HEK293 (cell line): ENCODE results near the gene VRK3.

Experiments
- BCL11B ChIP-seq: fragments of 450-650 bp; formaldehyde crosslinking; IDR thresholded peaks from 2 replicates; pipeline ENCODE4 v1.5.1; 2016; ENCODE audit warnings: low read depth, missing biosample characterization, missing genetic modification characterization
- EGR2 ChIP-seq: fragments of 450-650 bp; formaldehyde crosslinking; IDR thresholded peaks from 2 replicates; pipeline ENCODE4 v1.5.1; 2016; ENCODE audit warnings: low read depth, missing biosample characterization, missing genetic modification characterization
- GFI1B ChIP-seq: fragments of 450-650 bp; formaldehyde crosslinking; IDR thresholded peaks from 2 replicates; pipeline ENCODE4 v1.5.1; 2016; ENCODE audit warnings: missing biosample characterization, missing genetic modification characterization
- HIC1 ChIP-seq: fragments of 450-650 bp; formaldehyde crosslinking; IDR thresholded peaks from 2 replicates; pipeline ENCODE4 v1.5.1; 2016; ENCODE audit warnings: missing biosample characterization, missing genetic modification characterization
- REST ChIP-seq: fragments of 450-650 bp; formaldehyde crosslinking; IDR thresholded peaks from 2 replicates; pipeline ENCODE4 v1.5.1; 2016; ENCODE audit warnings: missing biosample characterization, missing genetic modification characterization
- SCRT1 ChIP-seq: fragments of 450-650 bp; formaldehyde crosslinking; IDR thresholded peaks from 2 replicates; pipeline ENCODE4 v1.5.1; 2016; ENCODE audit warnings: missing biosample characterization, missing genetic modification characterization, borderline replicate concordance
- TRIM28 ChIP-seq: IDR thresholded peaks from 2 replicates; pipeline ENCODE4 v1.6.1; 2011; ENCODE audit warnings: low read length, control low read depth, borderline replicate concordance
- ZBTB11 ChIP-seq: fragments of 450-650 bp; formaldehyde crosslinking; conservative IDR thresholded peaks from 2 replicates; pipeline ENCODE4 v1.5.1; 2016; ENCODE audit warnings: low read depth, missing biosample characterization, missing genetic modification characterization
- ZFHX2 ChIP-seq: fragments of 450-650 bp; formaldehyde crosslinking; conservative IDR thresholded peaks from 2 replicates; pipeline ENCODE4 v1.5.1; 2016; ENCODE audit warnings: missing biosample characterization, missing genetic modification characterization
- ZNF23 ChIP-seq: fragments of 450-650 bp; formaldehyde crosslinking; IDR thresholded peaks from 2 replicates; pipeline ENCODE4 v1.5.1; 2016; ENCODE audit warnings: missing biosample characterization, missing genetic modification characterization, borderline replicate concordance
- ZNF24 ChIP-seq: fragments of 450-650 bp; formaldehyde crosslinking; IDR thresholded peaks from 2 replicates; pipeline ENCODE4 v1.5.1; 2016; ENCODE audit warnings: missing biosample characterization, missing genetic modification characterization
- ZNF26 ChIP-seq: fragments of 450-650 bp; formaldehyde crosslinking; IDR thresholded peaks from 2 replicates; pipeline ENCODE4 v1.5.1; 2016; ENCODE audit warnings: missing biosample characterization, missing genetic modification characterization
- ZNF449 ChIP-seq: fragments of 450-650 bp; formaldehyde crosslinking; IDR thresholded peaks from 2 replicates; pipeline ENCODE4 v1.5.1; 2017; ENCODE audit warnings: missing biosample characterization, mild to moderate bottlenecking, missing genetic modification characterization, moderate library complexity
- ZNF571 ChIP-seq: fragments of 450-650 bp; formaldehyde crosslinking; IDR thresholded peaks from 2 replicates; pipeline ENCODE4 v1.5.0; 2017; ENCODE audit warnings: missing biosample characterization, missing genetic modification characterization
- ZNF610 ChIP-seq: fragments of 450-650 bp; formaldehyde crosslinking; IDR thresholded peaks from 2 replicates; pipeline ENCODE4 v1.5.1; 2016; ENCODE audit warnings: missing biosample characterization, missing genetic modification characterization, borderline replicate concordance
- ZNF623 ChIP-seq: fragments of 450-650 bp; formaldehyde crosslinking; IDR thresholded peaks from 2 replicates; pipeline ENCODE4 v1.5.1; 2016; ENCODE audit warnings: missing biosample characterization, missing genetic modification characterization
- ZNF629 ChIP-seq: fragments of 450-650 bp; formaldehyde crosslinking; IDR thresholded peaks from 2 replicates; pipeline ENCODE4 v1.5.1; 2017; ENCODE audit warnings: missing biosample characterization, missing genetic modification characterization
- ZNF654 ChIP-seq: fragments of 450-650 bp; formaldehyde crosslinking; IDR thresholded peaks from 2 replicates; pipeline ENCODE4 v1.5.1; 2016; ENCODE audit warnings: low read depth, missing biosample characterization, missing genetic modification characterization
- ZNF660 ChIP-seq: fragments of 450-650 bp; IDR thresholded peaks from 2 replicates; pipeline ENCODE4 v1.5.1; 2018; ENCODE audit warnings: missing biosample characterization, mild to moderate bottlenecking, missing genetic modification characterization
- ZNF843 ChIP-seq: fragments of 450-650 bp; formaldehyde crosslinking; IDR thresholded peaks from 2 replicates; pipeline ENCODE4 v1.5.1; 2016; ENCODE audit warnings: missing biosample characterization, missing genetic modification characterization
- ZSCAN18 ChIP-seq: fragments of 450-650 bp; formaldehyde crosslinking; IDR thresholded peaks from 2 replicates; pipeline ENCODE4 v1.5.1; 2016; ENCODE audit warnings: missing biosample characterization, missing genetic modification characterization
- ZXDB ChIP-seq: fragments of 450-650 bp; formaldehyde crosslinking; IDR thresholded peaks from 2 replicates; pipeline ENCODE4 v1.5.1; 2016; ENCODE audit warnings: missing biosample characterization, missing genetic modification characterization

VRK3 gene

GRCh38 chr19:49929611-49930482 is 95.3 kb downstream of the VRK3 start (continued):
- TF ChIP-seq HIC1 (tag by site-specific recombination) (peak; percentile 82), ZNF23 (tag by site-specific recombination) (0 out of 2 replicates have a peak, but pooled peaks have one; percentile 12), ZNF449 (peak; percentile 2; the same call in 1 of the 2 replicates), ZNF623 (tag by site-specific recombination) (0 out of 2 replicates have a peak, but pooled peaks have one; percentile 14), BCL11B (tag by site-specific recombination) (peak; percentile 26; the same call in 1 of the 2 replicates), ZSCAN18 (no peak), GFI1B (tag by site-specific recombination) (0 out of 2 replicates have a peak, but pooled peaks have one; percentile 1), ZNF26 (tag by site-specific recombination) (no peak), ZNF24 (tag by site-specific recombination) (0 out of 2 replicates have a peak, but pooled peaks have one; percentile 36), ZNF610 (tag by site-specific recombination) (peak; percentile 34), EGR2 (tag by site-specific recombination) (peak; percentile 39; the same call in 1 of the 2 replicates), ZNF629 (tag by site-specific recombination) (peak; percentile 64), ZNF654 (tag by site-specific recombination) (no peak), ZFHX2 (tag by site-specific recombination) (peak; percentile 37; the same call in 1 of the 2 replicates), ZNF660 (peak; percentile 4; the same call in 1 of the 2 replicates), ZBTB11 (tag by site-specific recombination) (peak; percentile 35), ZNF843 (tag by site-specific recombination) (peak; percentile 55), SCRT1 (tag by site-specific recombination) (peak; percentile 71; the same call in 1 of the 2 replicates), ZNF571 (tag by site-specific recombination) (no peak), TRIM28 (peak; percentile 54; the same call in 1 of the 2 replicates), REST (no peak), ZXDB (tag by site-specific recombination) (peak; percentile 87)
